ENCODE measurements around the gene CD180.

CD180 gene

DNA sequence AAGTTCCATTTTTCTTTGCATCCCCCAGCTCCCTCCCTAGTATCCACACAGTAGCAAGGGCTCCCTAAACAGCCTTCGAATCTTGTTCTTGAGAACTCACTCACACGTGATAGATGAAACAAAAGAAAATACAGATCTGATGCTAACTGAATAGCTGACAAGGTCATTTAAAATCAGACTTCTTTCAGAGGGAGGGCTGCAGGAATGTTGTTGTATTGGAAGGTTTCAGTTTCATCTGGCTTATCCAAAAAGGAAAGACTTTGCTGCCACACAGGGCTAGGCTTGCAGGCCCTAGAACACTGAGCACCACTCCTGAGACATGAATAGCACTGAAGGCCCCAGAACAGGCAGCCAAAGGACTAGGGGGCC is 3.2 kb downstream of the CD180 start:
- Histone ChIP-seq H3K36me3 (ENCODE audit: control insufficient read depth, insufficient read depth, low read length) (no peaks in the 10 kb centered on the region), H3K27me3 (replicated peaks; ENCODE audit: control insufficient read depth, insufficient read depth, low read length) (no peaks in the 10 kb centered on the region), H3K4me3 (replicated peaks; ENCODE audit: low read depth, low read length) (no peak overlapping the region)
- TF ChIP-seq, protein P1, sequence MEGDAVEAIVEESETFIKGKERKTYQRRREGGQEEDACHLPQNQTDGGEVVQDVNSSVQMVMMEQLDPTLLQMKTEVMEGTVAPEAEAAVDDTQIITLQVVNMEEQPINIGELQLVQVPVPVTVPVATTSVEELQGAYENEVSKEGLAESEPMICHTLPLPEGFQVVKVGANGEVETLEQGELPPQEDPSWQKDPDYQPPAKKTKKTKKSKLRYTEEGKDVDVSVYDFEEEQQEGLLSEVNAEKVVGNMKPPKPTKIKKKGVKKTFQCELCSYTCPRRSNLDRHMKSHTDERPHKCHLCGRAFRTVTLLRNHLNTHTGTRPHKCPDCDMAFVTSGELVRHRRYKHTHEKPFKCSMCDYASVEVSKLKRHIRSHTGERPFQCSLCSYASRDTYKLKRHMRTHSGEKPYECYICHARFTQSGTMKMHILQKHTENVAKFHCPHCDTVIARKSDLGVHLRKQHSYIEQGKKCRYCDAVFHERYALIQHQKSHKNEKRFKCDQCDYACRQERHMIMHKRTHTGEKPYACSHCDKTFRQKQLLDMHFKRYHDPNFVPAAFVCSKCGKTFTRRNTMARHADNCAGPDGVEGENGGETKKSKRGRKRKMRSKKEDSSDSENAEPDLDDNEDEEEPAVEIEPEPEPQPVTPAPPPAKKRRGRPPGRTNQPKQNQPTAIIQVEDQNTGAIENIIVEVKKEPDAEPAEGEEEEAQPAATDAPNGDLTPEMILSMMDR (IDR thresholded peaks at IDR 0.05; ENCODE audit: insufficient read depth, low read length, poor library complexity, severe bottlenecking): no peak
- no peak for DNase-seq (ENCODE audit: extremely low read depth, insufficient read length)

GRCh38 chr5:67192719-67193438 is 3.7 kb downstream of the CD180 start:
- no peak for DNase-seq (ENCODE audit: extremely low read depth, insufficient read length)
- Histone ChIP-seq H3K4me3 (replicated peaks; ENCODE audit: low read depth, low read length) (no peak overlapping the region), H3K36me3 (ENCODE audit: control insufficient read depth, insufficient read depth, low read length) (no peaks in the 10 kb centered on the region), H3K27me3 (replicated peaks; ENCODE audit: control insufficient read depth, insufficient read depth, low read length) (no peaks in the 10 kb centered on the region)
- TF ChIP-seq, protein P1 (IDR thresholded peaks at IDR 0.05; ENCODE audit: insufficient read depth, low read length, poor library complexity, severe bottlenecking): no peak

DNA sequence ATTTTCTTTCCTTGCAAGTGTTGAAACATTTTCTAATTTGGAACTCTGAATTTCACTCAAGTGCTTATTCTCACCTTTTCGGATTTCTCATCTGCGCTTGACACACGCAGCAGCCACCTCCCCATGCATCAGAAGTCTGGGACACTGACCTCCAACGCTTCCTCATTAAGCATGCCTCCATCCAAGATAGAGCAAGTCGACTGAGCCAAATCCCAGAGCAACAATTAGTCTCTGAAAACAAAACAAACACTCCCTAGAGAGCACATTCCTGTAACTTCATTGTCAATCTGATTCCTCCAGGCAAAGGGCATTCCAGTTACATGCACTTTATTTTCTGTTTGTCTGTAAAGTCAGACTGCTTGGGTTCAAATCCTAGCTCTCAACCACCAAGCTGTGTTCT is 5.7 kb downstream of the CD180 start:
- Histone ChIP-seq H3K4me3 (replicated peaks; ENCODE audit: low read depth, low read length) (no peak overlapping the region), H3K36me3 (ENCODE audit: control insufficient read depth, insufficient read depth, low read length) (no peaks in the 10 kb centered on the region), H3K27me3 (replicated peaks; ENCODE audit: control insufficient read depth, insufficient read depth, low read length) (no peaks in the 10 kb centered on the region)
- no peak for DNase-seq (ENCODE audit: extremely low read depth, insufficient read length)
- TF ChIP-seq, protein P1 (IDR thresholded peaks at IDR 0.05; ENCODE audit: insufficient read depth, low read length, poor library complexity, severe bottlenecking): no peak

GRCh38 chr5:67190410-67190809 is 6.2 kb downstream of the CD180 start:
- H3K27me3 ChIP-seq (replicated peaks; ENCODE audit: control insufficient read depth, insufficient read depth, low read length): no peaks in the 10 kb centered on the region
- no peak for DNase-seq (ENCODE audit: extremely low read depth, insufficient read length)
- H3K36me3 ChIP-seq (ENCODE audit: control insufficient read depth, insufficient read depth, low read length): no peaks in the 10 kb centered on the region
- TF ChIP-seq, protein P1 (IDR thresholded peaks at IDR 0.05; ENCODE audit: insufficient read depth, low read length, poor library complexity, severe bottlenecking): no peak
- no peak overlapping the region for H3K4me3 ChIP-seq (replicated peaks; ENCODE audit: low read depth, low read length)

DNA sequence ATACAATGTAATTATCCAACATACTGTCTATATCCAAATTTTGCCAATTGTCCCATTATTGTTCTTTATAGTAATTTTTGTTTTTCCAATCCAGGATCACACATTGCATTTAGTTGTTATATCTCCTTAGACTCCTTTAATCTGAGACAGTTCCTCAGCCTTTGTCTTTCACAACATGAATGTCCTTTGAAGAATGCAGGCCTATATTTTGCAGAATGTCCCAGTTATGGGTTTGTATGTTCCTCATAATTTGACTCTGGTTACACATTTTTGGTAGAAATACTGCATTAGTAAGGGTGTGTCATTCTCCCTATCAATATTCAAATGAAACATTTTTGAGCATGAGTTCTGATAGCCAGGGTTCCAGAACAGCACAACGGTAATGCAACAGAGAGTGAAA is 6.7 kb downstream of the CD180 start:
- TF ChIP-seq, protein P1 (IDR thresholded peaks at IDR 0.05; ENCODE audit: insufficient read depth, low read length, poor library complexity, severe bottlenecking): no peak
- H3K36me3 ChIP-seq (ENCODE audit: control insufficient read depth, insufficient read depth, low read length): no peaks in the 10 kb centered on the region
- no peaks in the 10 kb centered on the region for H3K27me3 ChIP-seq (replicated peaks; ENCODE audit: control insufficient read depth, insufficient read depth, low read length)
- H3K4me3 ChIP-seq (replicated peaks; ENCODE audit: low read depth, low read length): no peak overlapping the region
- DNase-seq (ENCODE audit: extremely low read depth, insufficient read length): no peak

DNA sequence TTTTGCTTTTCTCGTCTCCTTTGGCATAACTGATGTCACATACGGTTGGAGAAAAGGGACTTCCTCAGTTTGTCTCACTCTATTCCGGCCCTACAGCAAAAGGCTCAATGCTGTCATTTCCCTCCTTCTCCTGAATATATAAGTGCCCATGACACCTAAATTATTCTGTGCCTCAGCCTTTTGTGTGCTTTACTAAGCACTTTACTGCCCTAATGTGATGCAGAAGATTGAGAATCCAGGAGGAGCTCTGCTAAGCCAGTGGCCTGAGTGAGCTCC is 7.6 kb downstream of the CD180 start:
- Histone ChIP-seq H3K27me3 (replicated peaks; ENCODE audit: control insufficient read depth, insufficient read depth, low read length) (no peaks in the 10 kb centered on the region), H3K36me3 (ENCODE audit: control insufficient read depth, insufficient read depth, low read length) (no peaks in the 10 kb centered on the region), H3K4me3 (replicated peaks; ENCODE audit: low read depth, low read length) (no peak overlapping the region)
- DNase-seq (ENCODE audit: extremely low read depth, insufficient read length): no peak
- TF ChIP-seq, protein P1 (IDR thresholded peaks at IDR 0.05; ENCODE audit: insufficient read depth, low read length, poor library complexity, severe bottlenecking): no peak

All from GM06990 (cell line).